GM06990 (cell line): ENCODE measurements around the gene RELN.

Source experiments
- DNase-seq: peaks from one replicate; pipeline ENCODE4 v3.0.0-alpha.2; 2011; ENCODE audit not compliant: insufficient read length; ENCODE audit errors: extremely low read depth
- H3K27me3 ChIP-seq: replicated peaks from 2 replicates; pipeline ENCODE4 v1.6.0; 2011; ENCODE audit warnings: low read length; ENCODE audit not compliant: control insufficient read depth, insufficient read depth
- H3K36me3 ChIP-seq: 2 replicates; pipeline ENCODE4 v1.5.1; 2011; ENCODE audit warnings: low read length; ENCODE audit not compliant: control insufficient read depth, insufficient read depth
- H3K4me3 ChIP-seq: replicated peaks from 2 replicates; pipeline ENCODE4 v1.5.1; 2011; ENCODE audit warnings: low read depth, mild to moderate bottlenecking, control low read depth, low read length
- CTCF ChIP-seq: IDR thresholded peaks from 2 replicates; pipeline ENCODE4 v1.5.1; 2011; ENCODE audit warnings: low read length, control low read depth, mild to moderate bottlenecking, inconsistent platforms; ENCODE audit not compliant: insufficient read depth, poor library complexity, severe bottlenecking

The RELN gene

DNA sequence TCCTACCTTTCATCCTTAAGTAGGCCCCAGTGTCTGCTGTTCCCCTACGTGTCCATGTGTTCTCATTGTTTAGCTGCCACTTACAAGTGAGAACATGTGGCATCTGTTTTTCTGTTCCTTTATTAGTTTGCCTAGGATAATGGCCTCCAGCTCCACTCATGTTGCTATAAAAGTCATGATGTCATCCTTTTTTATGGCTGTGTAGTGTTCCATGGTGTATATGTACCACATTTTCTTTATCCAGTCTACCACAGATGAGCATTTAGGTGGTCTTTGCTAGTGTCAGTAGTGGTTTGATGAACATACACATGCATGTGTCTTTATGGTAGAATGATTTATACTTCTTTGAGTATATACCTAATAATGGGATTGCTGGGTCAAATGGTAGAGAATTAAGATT is 397.3 kb downstream of the RELN start:
- H3K27me3 ChIP-seq, result no peaks in the 10 kb centered on the region
- no peak for TF ChIP-seq CTCF
- H3K36me3 ChIP-seq, result no peaks in the 10 kb centered on the region
- no peak for DNase-seq
- H3K4me3 ChIP-seq, result no peak overlapping the region

GRCh38 chr7:103580031-103580430 is 409.4 kb downstream of the RELN start:
- TF ChIP-seq CTCF, result no peak
- DNase-seq, result no peak
- H3K4me3 ChIP-seq, result no peak overlapping the region
- no peaks in the 10 kb centered on the region for H3K27me3 ChIP-seq
- no peaks in the 10 kb centered on the region for H3K36me3 ChIP-seq

DNA sequence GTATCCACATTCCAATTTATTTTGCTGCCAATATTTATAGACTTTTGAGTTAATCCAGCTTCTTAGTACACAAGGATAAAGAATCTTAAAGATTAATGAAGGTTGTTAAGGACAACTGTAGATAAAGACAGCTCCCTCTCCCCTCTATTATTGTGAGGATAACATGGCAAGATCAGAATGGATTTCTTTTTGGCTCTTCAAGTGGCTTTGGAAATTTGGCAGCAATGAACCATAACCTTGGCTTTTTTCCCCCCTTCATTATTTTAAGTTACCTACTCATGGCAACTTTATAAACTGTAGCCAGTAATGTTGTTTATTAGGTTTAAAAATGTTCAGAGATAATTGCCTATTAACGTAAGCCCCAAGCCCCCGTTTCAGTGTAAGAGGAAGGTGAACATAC is 412.4 kb downstream of the RELN start:
- H3K27me3 ChIP-seq, result no peaks in the 10 kb centered on the region
- no peak for DNase-seq
- H3K36me3 ChIP-seq, result no peaks in the 10 kb centered on the region
- no peak overlapping the region for H3K4me3 ChIP-seq
- no peak for TF ChIP-seq CTCF

- TF ChIP-seq CTCF, result no peak
- no peak for DNase-seq
- no peaks in the 10 kb centered on the region for H3K36me3 ChIP-seq
- no peak overlapping the region for H3K4me3 ChIP-seq
- H3K27me3 ChIP-seq, result no peaks in the 10 kb centered on the region
Measured at GRCh38 chr7:103576641-103577040, 412.8 kb downstream of the RELN start.

DNA sequence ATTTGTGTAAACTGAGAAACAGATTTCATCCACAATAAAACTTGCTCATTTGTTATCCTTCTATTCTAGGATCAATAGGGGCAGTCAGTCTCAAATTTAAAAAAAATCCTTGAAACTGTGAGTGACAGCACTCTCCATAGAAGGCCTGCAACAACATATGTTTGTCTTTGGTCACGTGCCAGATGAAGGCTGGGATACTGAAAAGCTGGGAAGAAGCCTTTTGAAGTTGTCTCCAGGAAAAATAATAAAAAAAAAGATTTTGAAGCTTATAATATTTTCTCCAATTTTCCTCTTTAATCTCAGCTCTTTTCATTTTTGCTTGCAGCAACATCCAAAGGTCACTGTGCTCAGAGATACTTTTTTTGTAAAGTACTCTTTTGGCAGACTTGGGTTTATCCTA is 414.9 kb downstream of the RELN start:
- DNase-seq, result no peak
- Histone ChIP-seq H3K27me3 (no peaks in the 10 kb centered on the region), H3K36me3 (no peaks in the 10 kb centered on the region), H3K4me3 (no peak overlapping the region)
- no peak for TF ChIP-seq CTCF

DNA sequence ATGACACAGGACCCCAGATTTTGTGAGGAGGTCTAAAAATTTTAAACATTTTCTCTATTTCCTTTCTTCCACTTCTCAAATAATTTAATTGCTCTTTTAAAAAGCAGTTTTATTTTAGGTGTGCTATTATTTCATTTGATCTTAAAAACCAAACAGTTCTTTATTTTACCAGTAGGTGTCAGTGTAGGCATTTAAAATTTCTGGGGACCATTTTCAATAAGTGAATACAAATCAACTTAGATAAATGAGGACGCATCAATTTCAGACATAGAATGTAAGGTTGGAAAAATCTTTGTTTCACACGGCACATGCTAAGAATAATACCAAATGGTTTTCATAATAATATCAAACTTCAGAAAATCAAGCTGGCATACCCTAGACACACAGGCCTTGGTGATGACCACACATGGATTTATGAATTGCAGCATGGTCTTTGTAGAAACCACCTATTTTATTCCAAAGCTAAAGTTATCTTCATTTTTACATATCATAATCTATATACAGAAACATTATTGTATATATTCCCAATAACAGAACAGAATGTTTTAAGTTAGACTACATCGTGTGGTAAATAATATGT is 415.9 kb downstream of the RELN start:
- H3K4me3 ChIP-seq, result no peak overlapping the region
- no peaks in the 10 kb centered on the region for H3K36me3 ChIP-seq
- peak; percentile 6 for DNase-seq
- H3K27me3 ChIP-seq, result no peaks in the 10 kb centered on the region
- TF ChIP-seq CTCF, result peak; percentile 46
